Endodermal cell (in vitro differentiated cells): Measurements from ENCODE around the gene ABLIM1. TPM values are rescaled to one million over a fixed set of nuclear protein-coding genes. Genes with fewer than 3 reads are reported as not detected.

Source experiments
- DNase-seq: peaks from one replicate; pipeline ENCODE4 v3.0.0-alpha.2; 2017
- H3K27ac ChIP-seq: 2 replicates; pipeline ENCODE4 v1.5.1; 2013; ENCODE audit warnings: mild to moderate bottlenecking, low read depth, low read length, moderate library complexity
- H3K27me3 ChIP-seq: 2 replicates; pipeline ENCODE4 v1.6.1; 2013; ENCODE audit warnings: mild to moderate bottlenecking, low read length, moderate library complexity; ENCODE audit not compliant: insufficient read depth, control insufficient read depth, poor library complexity, severe bottlenecking
- H3K36me3 ChIP-seq: 2 replicates; pipeline ENCODE4 v1.7.0; 2013; ENCODE audit warnings: mild to moderate bottlenecking, low read length, moderate library complexity; ENCODE audit not compliant: control insufficient read depth, insufficient read depth
- H3K4me1 ChIP-seq: one replicate; pipeline ENCODE4 v1.7.0; 2013; ENCODE audit warnings: low read length; ENCODE audit not compliant: control insufficient read depth, insufficient read depth
- H3K4me3 ChIP-seq: 2 replicates; pipeline ENCODE4 v1.5.1; 2013; ENCODE audit warnings: mild to moderate bottlenecking, low read length, moderate library complexity
- H3K9ac ChIP-seq: 2 replicates; pipeline ENCODE4 v1.6.1; 2013; ENCODE audit warnings: mild to moderate bottlenecking, low read length, moderate library complexity; ENCODE audit not compliant: poor library complexity, severe bottlenecking; ENCODE audit errors: extremely low read depth
- H3K9me3 ChIP-seq: 2 replicates; pipeline ENCODE4 v1.6.1; 2013; ENCODE audit warnings: mild to moderate bottlenecking, low read length, moderate library complexity; ENCODE audit not compliant: control insufficient read depth
- H3K27ac Mint-ChIP-seq: 2 replicates; pipeline ENCODE4 v1.8.0; 2020; ENCODE audit warnings: mixed read lengths
- H3K27me3 Mint-ChIP-seq: 2 replicates; pipeline ENCODE4 v1.8.0; 2021; ENCODE audit warnings: mild to moderate bottlenecking, mixed read lengths; ENCODE audit not compliant: insufficient read depth
- H3K36me3 Mint-ChIP-seq: 2 replicates; pipeline ENCODE4 v1.8.0; 2020; ENCODE audit warnings: low read depth, mixed read lengths
- H3K4me1 Mint-ChIP-seq: 2 replicates; pipeline ENCODE4 v1.8.0; 2020; ENCODE audit warnings: mixed read lengths
- H3K4me3 Mint-ChIP-seq: 2 replicates; pipeline ENCODE4 v1.8.0; 2020; ENCODE audit warnings: mild to moderate bottlenecking, moderate library complexity, mixed read lengths
- H3K9me3 Mint-ChIP-seq: 2 replicates; pipeline ENCODE4 v1.8.0; 2020; ENCODE audit warnings: mild to moderate bottlenecking, mixed read lengths
- WGBS, 2 experiments: methylation state at CpG; one replicate each; pipeline versions ENCODE4 v1.1.5 to v1.1.7; 2013; ENCODE audit warnings: missing lambda C conversion rate in 2 of 2, mixed read lengths in 1 of 2; ENCODE audit not compliant: insufficient coverage in 1 of 2, insufficient read length in 1 of 2; 5-methylcytosine and 5-hydroxymethylcytosine counted together
- total RNA-seq, 2 donors: library from RNA; stranded (reverse); fragmentation: NEBNext Ultra II Directional in 1 of 2; extraction: Animal tissue kit (Norgen Biotek cat#: 25700) in 1 of 2; gene quantifications; 2 replicates in 1 of 2; 3 replicates in 1 of 2; pipeline ENCODE4 v1.2.1, GENCODE V29; 2021
- TF ChIP-seq, protein P1 (sequence below): fragments of 200-600 bp; sonication (generic); conservative IDR thresholded peaks from 2 replicates; pipeline ENCODE4 v1.5.0; 2021; ENCODE audit warnings: antibody characterized with exemption, mild to moderate bottlenecking

Gene ABLIM1
- total RNA-seq, 2 donors from 2014 or later = 39.3 to 49.3 TPM

DNA sequence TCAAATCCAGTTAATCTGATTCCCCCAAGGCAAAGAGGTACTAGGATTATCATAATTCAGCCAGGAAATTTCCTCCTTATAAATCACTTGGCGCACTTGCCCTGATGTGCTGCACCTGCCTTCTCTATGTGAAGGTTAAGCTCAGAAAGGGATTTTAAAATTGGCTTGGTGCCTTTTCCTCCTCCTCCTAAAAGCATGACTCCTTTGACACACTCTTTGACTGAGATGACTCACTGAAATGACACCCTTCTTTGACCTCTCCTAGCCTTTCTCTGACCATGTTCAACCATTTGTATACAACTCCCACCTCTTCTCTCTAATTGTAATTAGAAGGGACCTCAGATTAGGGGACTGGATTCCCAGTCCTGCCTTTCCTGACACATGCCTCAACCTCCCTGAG lies 46.5 kb downstream of the ABLIM1 start:
- no peaks in the 10 kb centered on the region for H3K9me3 ChIP-seq
- H3K4me1 Mint-ChIP-seq = peaks cover 18% of the 10 kb centered on the region
- TF ChIP-seq, protein P1, sequence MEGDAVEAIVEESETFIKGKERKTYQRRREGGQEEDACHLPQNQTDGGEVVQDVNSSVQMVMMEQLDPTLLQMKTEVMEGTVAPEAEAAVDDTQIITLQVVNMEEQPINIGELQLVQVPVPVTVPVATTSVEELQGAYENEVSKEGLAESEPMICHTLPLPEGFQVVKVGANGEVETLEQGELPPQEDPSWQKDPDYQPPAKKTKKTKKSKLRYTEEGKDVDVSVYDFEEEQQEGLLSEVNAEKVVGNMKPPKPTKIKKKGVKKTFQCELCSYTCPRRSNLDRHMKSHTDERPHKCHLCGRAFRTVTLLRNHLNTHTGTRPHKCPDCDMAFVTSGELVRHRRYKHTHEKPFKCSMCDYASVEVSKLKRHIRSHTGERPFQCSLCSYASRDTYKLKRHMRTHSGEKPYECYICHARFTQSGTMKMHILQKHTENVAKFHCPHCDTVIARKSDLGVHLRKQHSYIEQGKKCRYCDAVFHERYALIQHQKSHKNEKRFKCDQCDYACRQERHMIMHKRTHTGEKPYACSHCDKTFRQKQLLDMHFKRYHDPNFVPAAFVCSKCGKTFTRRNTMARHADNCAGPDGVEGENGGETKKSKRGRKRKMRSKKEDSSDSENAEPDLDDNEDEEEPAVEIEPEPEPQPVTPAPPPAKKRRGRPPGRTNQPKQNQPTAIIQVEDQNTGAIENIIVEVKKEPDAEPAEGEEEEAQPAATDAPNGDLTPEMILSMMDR = no peak
- H3K27ac Mint-ChIP-seq = no peak overlapping the region
- H3K36me3 Mint-ChIP-seq = no peaks in the 10 kb centered on the region
- no peaks in the 10 kb centered on the region for H3K9me3 Mint-ChIP-seq
- H3K27me3 ChIP-seq = no peaks in the 10 kb centered on the region
- DNase-seq = no peak
- no peak overlapping the region for H3K27ac ChIP-seq
- H3K9ac ChIP-seq = no peak overlapping the region
- 100% methylated on average over 1 of the region's 1 CpG; no CpG with 5 or more reads in 1 of the 2 experiments for WGBS, 2 experiments
- H3K4me1 ChIP-seq = peaks cover 3% of the 10 kb centered on the region
- H3K36me3 ChIP-seq = no peaks in the 10 kb centered on the region
- no peak overlapping the region for H3K4me3 ChIP-seq
- H3K4me3 Mint-ChIP-seq = no peak overlapping the region
- no peaks in the 10 kb centered on the region for H3K27me3 Mint-ChIP-seq

GRCh38 chr10:114609518-114610426 lies 48.3 kb downstream of the ABLIM1 start:
- Histone ChIP-seq H3K36me3 (no peaks in the 10 kb centered on the region), H3K27me3 (no peaks in the 10 kb centered on the region), H3K27ac (no peak overlapping the region), H3K9me3 (no peaks in the 10 kb centered on the region), H3K9ac (no peak overlapping the region), H3K4me1 (peaks cover 11% of the 10 kb centered on the region), H3K4me3 (no peak overlapping the region)
- H3K27me3 Mint-ChIP-seq = no peaks in the 10 kb centered on the region
- H3K27ac Mint-ChIP-seq = no peak overlapping the region
- peaks cover 26% of the 10 kb centered on the region for H3K4me1 Mint-ChIP-seq
- no peaks in the 10 kb centered on the region for H3K9me3 Mint-ChIP-seq
- DNase-seq = no peak
- H3K4me3 Mint-ChIP-seq = no peak overlapping the region
- 94 to 97% methylated on average over 7 of the region's 8 CpGs for WGBS, 2 experiments
- TF ChIP-seq, protein P1 = no peak
- no peaks in the 10 kb centered on the region for H3K36me3 Mint-ChIP-seq

- Histone ChIP-seq H3K4me3 (no peak overlapping the region), H3K27me3 (no peaks in the 10 kb centered on the region), H3K4me1 (peaks cover 8% of the 10 kb centered on the region), H3K9ac (no peak overlapping the region), H3K9me3 (no peaks in the 10 kb centered on the region), H3K27ac (no peak overlapping the region), H3K36me3 (no peaks in the 10 kb centered on the region)
- Mint-ChIP-seq H3K27ac (no peak overlapping the region), H3K36me3 (no peaks in the 10 kb centered on the region), H3K9me3 (no peaks in the 10 kb centered on the region), H3K4me3 (no peak overlapping the region), H3K4me1 (peaks cover 16% of the 10 kb centered on the region), H3K27me3 (no peaks in the 10 kb centered on the region)
- TF ChIP-seq, protein P1 = no peak
- 85 to 89% methylated on average over 6 to 8 of the region's 8 CpGs for WGBS, 2 experiments
- DNase-seq = no peak
Measured at GRCh38 chr10:114607358-114607998, 50.6 kb downstream of the ABLIM1 start.
